COLO829 (cell line): Measurements from ENCODE around the gene PDE1C.
A peak's percentile ranks its signal among the peaks of the same experiment; 100 is the strongest.
"Not testable (repeated sequence)": the region's sequence is repeated elsewhere in the genome, so short reads cannot be mapped to it uniquely, and the experiment has no call there.

Source experiments
- DNase-seq: peaks from one replicate; pipeline ENCODE4 v3.0.0; 2012; ENCODE audit warnings: low spot score

PDE1C gene

GRCh38 chr7:31850066-31850465 is 220.1 kb downstream of the PDE1C start:
- DNase-seq = no peak

GRCh38 chr7:31835471-31835870 is 234.7 kb downstream of the PDE1C start:
- no peak for DNase-seq

- DNase-seq = not testable (repeated sequence)
These were observed 236.6 kb downstream of the PDE1C start for GRCh38 chr7:31833625-31834024.

- no peak for DNase-seq
These were observed 241.7 kb downstream of the PDE1C start for GRCh38 chr7:31828520-31828919.

GRCh38 chr7:31825576-31825975 is 244.6 kb downstream of the PDE1C start:
- DNase-seq = no peak

GRCh38 chr7:31819031-31819430 is 251.2 kb downstream of the PDE1C start:
- DNase-seq = no peak

GRCh38 chr7:31816810-31817209 is 253.4 kb downstream of the PDE1C start:
- no peak for DNase-seq

- DNase-seq = no peak
These were observed 254.4 kb downstream of the PDE1C start for GRCh38 chr7:31815796-31816195.

GRCh38 chr7:31814187-31814586 is 256.0 kb downstream of the PDE1C start:
- peak; percentile 28 for DNase-seq

GRCh38 chr7:31811650-31812461 is 258.4 kb downstream of the PDE1C start:
- DNase-seq = no peak

GRCh38 chr7:31805209-31805818 is 264.9 kb downstream of the PDE1C start:
- DNase-seq = no peak

GRCh38 chr7:31796375-31796774 is 273.8 kb downstream of the PDE1C start:
- no peak for DNase-seq

- no peak for DNase-seq
These were observed 275.3 kb downstream of the PDE1C start for GRCh38 chr7:31794851-31795344.

- peak; percentile 75 for DNase-seq
These were observed 278.3 kb downstream of the PDE1C start for GRCh38 chr7:31791881-31792280.

- DNase-seq = no peak
These were observed 281.1 kb downstream of the PDE1C start for GRCh38 chr7:31788883-31789680.

GRCh38 chr7:31788445-31788844 is 281.8 kb downstream of the PDE1C start:
- DNase-seq = no peak

- DNase-seq = no peak
These were observed 283.9 kb downstream of the PDE1C start for GRCh38 chr7:31786326-31786725.

GRCh38 chr7:31785101-31785500 is 285.1 kb downstream of the PDE1C start:
- DNase-seq = no peak

GRCh38 chr7:31783221-31783620 is 287.0 kb downstream of the PDE1C start:
- DNase-seq = no peak

GRCh38 chr7:31782411-31782991 is 287.7 kb downstream of the PDE1C start:
- DNase-seq = peak; percentile 76

- DNase-seq = no peak
These were observed 291.9 kb downstream of the PDE1C start for GRCh38 chr7:31778296-31778695.

- DNase-seq = peak; percentile 63
These were observed 293.6 kb downstream of the PDE1C start for GRCh38 chr7:31776616-31777015.
